Measurements from ENCODE around the gene UBIAD1. TPM values are rescaled to one million over a fixed set of nuclear protein-coding genes. Genes with fewer than 3 reads are reported as not detected.

UBIAD1 gene
- total RNA-seq, 6 donors from 2014 or later, result 5.9 to 20.8 (median 15.7) TPM

DNA sequence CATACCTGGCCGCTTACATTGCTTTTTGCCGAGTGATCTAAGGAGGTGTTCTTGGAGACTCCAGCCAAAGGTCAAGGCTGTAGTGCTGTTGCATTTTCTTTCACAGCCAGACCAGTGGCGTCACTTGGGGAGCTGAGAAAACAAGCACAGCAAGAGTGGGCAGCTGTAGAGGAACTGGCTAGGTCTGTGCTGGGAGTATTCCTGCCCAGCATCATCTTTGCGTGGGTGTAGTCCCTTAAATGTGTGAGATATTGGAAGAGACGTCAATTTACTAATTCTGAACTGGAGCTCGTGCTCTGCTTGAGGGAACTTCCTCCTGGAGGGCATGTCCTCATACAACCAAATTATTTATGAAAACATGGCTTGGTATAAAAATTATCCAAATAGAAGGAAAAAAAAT lies 10.2 kb downstream of the UBIAD1 start:
- H3K27me3 ChIP-seq, result no peaks in the 10 kb centered on the region
- no peak overlapping the region for H3K4me3 ChIP-seq
- H3K27ac ChIP-seq, result no peak overlapping the region
- TF ChIP-seq POLR2A (IDR thresholded peaks at IDR 0.05) (no peak), EP300 (IDR thresholded peaks at IDR 0.05) (no peak), POLR2AphosphoS5 (IDR thresholded peaks at IDR 0.05) (no peak)
- TF ChIP-seq, protein P1, sequence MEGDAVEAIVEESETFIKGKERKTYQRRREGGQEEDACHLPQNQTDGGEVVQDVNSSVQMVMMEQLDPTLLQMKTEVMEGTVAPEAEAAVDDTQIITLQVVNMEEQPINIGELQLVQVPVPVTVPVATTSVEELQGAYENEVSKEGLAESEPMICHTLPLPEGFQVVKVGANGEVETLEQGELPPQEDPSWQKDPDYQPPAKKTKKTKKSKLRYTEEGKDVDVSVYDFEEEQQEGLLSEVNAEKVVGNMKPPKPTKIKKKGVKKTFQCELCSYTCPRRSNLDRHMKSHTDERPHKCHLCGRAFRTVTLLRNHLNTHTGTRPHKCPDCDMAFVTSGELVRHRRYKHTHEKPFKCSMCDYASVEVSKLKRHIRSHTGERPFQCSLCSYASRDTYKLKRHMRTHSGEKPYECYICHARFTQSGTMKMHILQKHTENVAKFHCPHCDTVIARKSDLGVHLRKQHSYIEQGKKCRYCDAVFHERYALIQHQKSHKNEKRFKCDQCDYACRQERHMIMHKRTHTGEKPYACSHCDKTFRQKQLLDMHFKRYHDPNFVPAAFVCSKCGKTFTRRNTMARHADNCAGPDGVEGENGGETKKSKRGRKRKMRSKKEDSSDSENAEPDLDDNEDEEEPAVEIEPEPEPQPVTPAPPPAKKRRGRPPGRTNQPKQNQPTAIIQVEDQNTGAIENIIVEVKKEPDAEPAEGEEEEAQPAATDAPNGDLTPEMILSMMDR (IDR thresholded peaks at IDR 0.05), result no peak
- WGBS, 2 donors, result 92 to 95% methylated on average over 6 of the region's 6 CpGs
- H3K9me3 ChIP-seq, result no peaks in the 10 kb centered on the region
- H3K36me3 ChIP-seq, result peaks cover 0 to 29% (median 10%) of the 10 kb centered on the region in 4 donors
- peaks cover 22 to 31% (median 25%) of the 10 kb centered on the region in 4 donors for H3K4me1 ChIP-seq
- no peak for ATAC-seq (ENCODE audit: low FRiP score in 2 of 2)
- DNase-seq, result no peak

DNA sequence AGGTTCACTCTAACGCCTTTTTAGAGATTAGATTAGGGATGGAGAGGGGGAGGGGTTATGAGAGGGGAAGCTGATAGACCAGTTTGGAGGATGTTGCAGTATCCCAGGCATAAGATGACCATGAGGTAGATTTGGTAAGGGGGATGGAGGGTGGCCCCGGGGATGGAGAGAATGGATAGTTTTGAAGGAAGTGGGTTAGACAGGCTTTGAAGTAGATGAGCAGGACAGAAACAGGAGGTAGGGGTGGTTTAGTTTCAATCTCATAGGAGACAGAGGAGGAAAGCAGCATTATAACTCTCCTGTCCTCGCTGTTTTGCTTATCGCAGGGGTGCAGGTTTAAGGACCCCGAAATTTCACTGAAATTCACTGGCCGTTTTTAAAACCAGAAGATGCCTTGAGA lies 11.8 kb downstream of the UBIAD1 start:
- no peak overlapping the region for H3K4me3 ChIP-seq
- H3K27ac ChIP-seq, result no peak overlapping the region
- TF ChIP-seq POLR2AphosphoS5 (IDR thresholded peaks at IDR 0.05), result no peak
- no peak for TF ChIP-seq EP300 (IDR thresholded peaks at IDR 0.05)
- TF ChIP-seq, protein P1 (IDR thresholded peaks at IDR 0.05), result no peak
- TF ChIP-seq POLR2A (IDR thresholded peaks at IDR 0.05), result no peak
- H3K36me3 ChIP-seq, result peaks cover 0 to 34% (median 13%) of the 10 kb centered on the region in 4 donors
- ATAC-seq (ENCODE audit: low FRiP score in 2 of 2) (no peak), DNase-seq (no peak)
- WGBS, 2 donors, result 86% methylated on average over 6 of the region's 6 CpGs
- H3K9me3 ChIP-seq, result no peaks in the 10 kb centered on the region
- no peaks in the 10 kb centered on the region for H3K27me3 ChIP-seq
- peaks cover 22 to 31% (median 25%) of the 10 kb centered on the region in 4 donors for H3K4me1 ChIP-seq

DNA sequence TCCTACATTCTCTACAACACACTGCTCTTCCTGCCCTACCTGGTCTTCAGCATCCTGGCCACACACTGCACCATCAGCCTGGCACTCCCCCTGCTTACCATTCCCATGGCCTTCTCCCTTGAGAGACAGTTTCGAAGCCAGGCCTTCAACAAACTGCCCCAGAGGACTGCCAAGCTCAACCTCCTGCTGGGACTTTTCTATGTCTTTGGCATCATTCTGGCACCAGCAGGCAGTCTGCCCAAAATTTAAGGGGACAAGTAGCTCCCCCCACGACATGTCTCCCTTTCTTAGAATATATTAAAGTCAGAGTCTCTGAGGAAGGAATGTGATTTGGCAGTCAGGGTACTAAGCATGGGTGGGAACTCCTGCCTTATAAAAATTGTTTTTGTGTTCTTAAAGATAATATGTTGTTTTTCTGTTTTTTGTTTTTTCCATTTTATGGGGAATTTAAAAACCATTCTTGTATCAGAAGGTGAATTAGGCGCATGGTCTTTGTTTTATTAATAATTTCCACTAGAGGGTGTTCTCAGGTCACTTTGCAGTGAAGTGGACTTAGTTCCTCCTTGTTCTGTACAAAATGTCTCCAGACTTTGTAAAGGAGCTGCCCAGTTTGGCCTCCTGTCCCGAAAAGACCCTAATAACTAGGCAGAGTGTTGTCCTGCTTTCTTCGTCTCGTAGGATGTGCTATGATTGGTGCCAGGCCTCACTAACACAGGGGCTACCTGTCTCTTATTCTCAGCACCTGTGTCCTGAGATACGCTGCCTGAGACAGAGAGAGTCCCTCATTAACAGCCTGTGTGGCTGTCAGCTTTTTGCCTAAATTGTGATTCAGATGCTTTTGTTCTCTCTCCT lies 13.1 kb downstream of the UBIAD1 start:
- no peaks in the 10 kb centered on the region for H3K9me3 ChIP-seq
- no peak for ATAC-seq (ENCODE audit: low FRiP score in 2 of 2)
- peaks cover 0 to 48% (median 13%) of the 10 kb centered on the region in 4 donors for H3K36me3 ChIP-seq
- no peak for DNase-seq
- H3K27ac ChIP-seq, result no peak overlapping the region
- H3K27me3 ChIP-seq, result no peaks in the 10 kb centered on the region
- 84 to 85% methylated on average over 7 of the region's 7 CpGs for WGBS, 2 donors
- TF ChIP-seq POLR2A (IDR thresholded peaks at IDR 0.05), result no peak
- TF ChIP-seq, protein P1 (IDR thresholded peaks at IDR 0.05), result peak in 2 of 6 experiments; percentile 7 to 8
- H3K4me3 ChIP-seq, result no peak overlapping the region
- H3K4me1 ChIP-seq, result peaks cover 14 to 22% (median 16%) of the 10 kb centered on the region in 4 donors

DNA sequence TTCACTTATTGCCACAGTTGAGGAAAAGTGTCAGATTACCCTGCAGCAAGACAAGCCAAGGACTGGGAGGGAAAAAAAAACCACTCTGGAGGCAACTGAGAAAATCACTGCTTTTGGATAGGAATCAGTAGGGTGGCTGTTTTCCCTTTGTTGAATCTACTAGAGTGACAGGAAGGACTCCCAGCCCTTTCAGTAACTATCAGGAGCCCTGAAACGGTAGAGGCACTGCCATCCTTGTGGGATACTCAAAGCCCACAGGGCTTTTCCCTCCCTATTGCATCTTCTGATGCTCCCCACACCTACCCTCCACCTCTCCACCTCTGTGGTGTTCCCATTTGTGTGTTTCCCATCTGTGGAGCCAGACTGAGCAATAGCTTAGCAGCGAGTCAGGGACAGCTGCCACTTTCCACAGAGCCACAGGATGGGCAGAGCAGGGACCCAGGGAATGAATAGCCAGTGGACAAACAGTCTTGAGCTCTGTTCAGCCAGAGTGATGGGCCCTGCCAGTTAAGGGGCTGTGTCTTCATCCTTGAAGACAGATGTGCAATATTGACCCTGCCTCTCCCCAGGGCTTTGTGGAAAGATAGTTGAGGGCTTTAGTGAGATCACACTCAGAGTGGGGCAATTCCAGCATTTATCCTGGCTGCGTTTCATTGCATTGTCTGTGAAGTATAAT lies 13.9 kb downstream of the UBIAD1 start:
- TF ChIP-seq POLR2AphosphoS5 (IDR thresholded peaks at IDR 0.05), result no peak
- TF ChIP-seq EP300 (IDR thresholded peaks at IDR 0.05), result no peak
- TF ChIP-seq POLR2A (IDR thresholded peaks at IDR 0.05), result no peak
- TF ChIP-seq, protein P1 (IDR thresholded peaks at IDR 0.05), result no peak
- ATAC-seq (ENCODE audit: low FRiP score in 2 of 2) (no peak), DNase-seq (no peak)
- Histone ChIP-seq H3K27me3 (no peaks in the 10 kb centered on the region), H3K4me1 (peaks cover 7 to 15% (median 9%) of the 10 kb centered on the region in 4 donors), H3K4me3 (no peak overlapping the region), H3K9me3 (no peaks in the 10 kb centered on the region), H3K36me3 (peaks cover 0 to 48% (median 13%) of the 10 kb centered on the region in 4 donors), H3K27ac (no peak overlapping the region)
- 88 to 93% methylated on average over 3 of the region's 3 CpGs for WGBS, 2 donors
